HepG2 (cell line): ENCODE data around the gene GALR2. TPM values are rescaled to one million over a fixed set of nuclear protein-coding genes. Genes with fewer than 3 reads are reported as not detected.

Experiments used
- ATF3 ChIP-seq: sonication (generic); formaldehyde crosslinking; IDR thresholded peaks from 2 replicates; pipeline ENCODE4 v1.4.0; 2020; ENCODE audit warnings: missing genetic modification reagents
- ETV5 ChIP-seq: IDR thresholded peaks from 2 replicates; pipeline ENCODE4 v1.6.1; 2018; ENCODE audit warnings: missing biosample characterization, missing genetic modification reagents, inconsistent platforms, borderline replicate concordance
- FOXJ3 ChIP-seq: sonication (generic); formaldehyde crosslinking; IDR thresholded peaks from 2 replicates; pipeline ENCODE4 v1.4.0; 2020; ENCODE audit warnings: missing genetic modification reagents, mild to moderate bottlenecking, borderline replicate concordance
- KAT7 ChIP-seq: IDR thresholded peaks from 2 replicates; pipeline ENCODE4 v1.6.1; 2018; ENCODE audit warnings: borderline replicate concordance, missing compliant biosample characterization
- PLRG1 ChIP-seq: fragments of 450-650 bp; conservative IDR thresholded peaks from 2 replicates; pipeline ENCODE4 v1.6.1; 2016
- SOX5 ChIP-seq: IDR thresholded peaks from 2 replicates; pipeline ENCODE4 v1.6.1; 2016; ENCODE audit warnings: borderline replicate concordance
- TEAD3 ChIP-seq: optimal IDR thresholded peaks from 2 replicates; pipeline ENCODE3; 2016; ENCODE audit warnings: borderline replicate concordance
- U2AF1 ChIP-seq: fragments of 200-400 bp; formaldehyde crosslinking; optimal IDR thresholded peaks from 2 replicates; pipeline ENCODE3; 2017; ENCODE audit warnings: mild to moderate bottlenecking, low read depth, low read length
- ZBTB8A ChIP-seq: sonication (generic); formaldehyde crosslinking; IDR thresholded peaks from 2 replicates; pipeline ENCODE4 v1.4.0; 2020; ENCODE audit warnings: mild to moderate bottlenecking, low read depth, missing genetic modification reagents, borderline replicate concordance
- ZFP90 ChIP-seq: sonication (generic); formaldehyde crosslinking; IDR thresholded peaks from 2 replicates; pipeline ENCODE4 v1.8.0; 2022; ENCODE audit warnings: missing genetic modification reagents, mild to moderate bottlenecking, inconsistent platforms, borderline replicate concordance
- ZKSCAN1 ChIP-seq: fragments of 150-350 bp; IDR thresholded peaks from 2 replicates; pipeline ENCODE4 v1.6.1; 2014; ENCODE audit warnings: low read length
- ZNF30 ChIP-seq: sonication (generic); formaldehyde crosslinking; IDR thresholded peaks from 2 replicates; pipeline ENCODE4 v1.5.0; 2020; ENCODE audit warnings: mild to moderate bottlenecking, missing genetic modification reagents
- ZNF598 ChIP-seq: sonication (generic); formaldehyde crosslinking; IDR thresholded peaks from 2 replicates; pipeline ENCODE4 v1.5.1; 2020; ENCODE audit warnings: mild to moderate bottlenecking, missing genetic modification reagents, borderline replicate concordance
- ZNF772 ChIP-seq: sonication (generic); formaldehyde crosslinking; IDR thresholded peaks from 2 replicates; pipeline ENCODE4 v1.5.0; 2020; ENCODE audit warnings: mild to moderate bottlenecking, missing genetic modification reagents
- ZZZ3 ChIP-seq: sonication (generic); formaldehyde crosslinking; IDR thresholded peaks from 2 replicates; pipeline ENCODE4 v1.4.0; 2020; ENCODE audit warnings: missing genetic modification reagents, mild to moderate bottlenecking, borderline replicate concordance
- polyA plus RNA-seq, 8 experiments: library from polyadenylated mRNA; depleted of rRNA in 3 of 8; stranded (reverse) in 7 of 8; unstranded in 1 of 8; fragments of >200 nt; fragmentation: Illumina TruSeq in 4 of 8; extraction: Trizol in 4 of 8; gene quantifications; 2 replicates each; pipeline versions ENCODE4 v1.2.1 to v1.2.3, GENCODE V29; 2011 to 2016; ENCODE audit warnings: low read depth in 4 of 8, missing spikeins in 1 of 8, mixed read lengths in 1 of 8; ENCODE audit not compliant: insufficient read depth in 1 of 8
- total RNA-seq, 5 experiments: library from RNA; depleted of rRNA; stranded (reverse); fragments of >200 nt; fragmentation: Illumina TruSeq; extraction: Trizol; gene quantifications; 2 replicates each; pipeline ENCODE4 v1.2.3, GENCODE V29; 2016; ENCODE audit warnings: low read depth in 1 of 5
- TF ChIP-seq, protein P1 (sequence below): sonication (generic); formaldehyde crosslinking; IDR thresholded peaks from 2 replicates; pipeline ENCODE4 v1.4.0; 2020; ENCODE audit warnings: missing genetic modification reagents, borderline replicate concordance
- TF ChIP-seq, protein P2 (sequence below): sonication (generic); formaldehyde crosslinking; IDR thresholded peaks from 2 replicates; pipeline ENCODE4 v1.5.1; 2020; ENCODE audit warnings: mild to moderate bottlenecking, missing genetic modification reagents

Gene GALR2
- total and polyA plus RNA-seq, 2 of the 13 experiments (the other 11 are each of a cell fraction or from before 2014, with no cell fraction given), result 0.48 to 0.58 TPM

- TF ChIP-seq ZFP90, result peak; percentile 41; the same call in 1 of the 2 replicates
- peak; percentile 85; the same call in 1 of the 2 replicates for TF ChIP-seq ZNF598 (CRISPR knock-in tag)
- TF ChIP-seq TEAD3 (CRISPR knock-in tag), result no peak
- TF ChIP-seq ZKSCAN1, result no peak
- TF ChIP-seq ZNF772 (CRISPR knock-in tag), result peak; percentile 88
- TF ChIP-seq SOX5 (CRISPR knock-in tag), result no peak
- peak; percentile 99; the same call in 1 of the 2 replicates for TF ChIP-seq KAT7 (CRISPR knock-in tag)
- TF ChIP-seq, protein P1, sequence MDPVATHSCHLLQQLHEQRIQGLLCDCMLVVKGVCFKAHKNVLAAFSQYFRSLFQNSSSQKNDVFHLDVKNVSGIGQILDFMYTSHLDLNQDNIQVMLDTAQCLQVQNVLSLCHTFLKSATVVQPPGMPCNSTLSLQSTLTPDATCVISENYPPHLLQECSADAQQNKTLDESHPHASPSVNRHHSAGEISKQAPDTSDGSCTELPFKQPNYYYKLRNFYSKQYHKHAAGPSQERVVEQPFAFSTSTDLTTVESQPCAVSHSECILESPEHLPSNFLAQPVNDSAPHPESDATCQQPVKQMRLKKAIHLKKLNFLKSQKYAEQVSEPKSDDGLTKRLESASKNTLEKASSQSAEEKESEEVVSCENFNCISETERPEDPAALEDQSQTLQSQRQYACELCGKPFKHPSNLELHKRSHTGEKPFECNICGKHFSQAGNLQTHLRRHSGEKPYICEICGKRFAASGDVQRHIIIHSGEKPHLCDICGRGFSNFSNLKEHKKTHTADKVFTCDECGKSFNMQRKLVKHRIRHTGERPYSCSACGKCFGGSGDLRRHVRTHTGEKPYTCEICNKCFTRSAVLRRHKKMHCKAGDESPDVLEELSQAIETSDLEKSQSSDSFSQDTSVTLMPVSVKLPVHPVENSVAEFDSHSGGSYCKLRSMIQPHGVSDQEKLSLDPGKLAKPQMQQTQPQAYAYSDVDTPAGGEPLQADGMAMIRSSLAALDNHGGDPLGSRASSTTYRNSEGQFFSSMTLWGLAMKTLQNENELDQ, result no peak
- TF ChIP-seq U2AF1, result peak; percentile 88
- peak; percentile 66 for TF ChIP-seq ATF3
- TF ChIP-seq ZNF30, result no peak
- no peak for TF ChIP-seq FOXJ3 (CRISPR knock-in tag)
- peak; percentile 97 for TF ChIP-seq ZZZ3
- TF ChIP-seq ZBTB8A (CRISPR knock-in tag), result no peak
- peak; percentile 24; the same call in 1 of the 2 replicates for TF ChIP-seq ETV5 (CRISPR knock-in tag)
- no peak for TF ChIP-seq PLRG1
- TF ChIP-seq, protein P2, sequence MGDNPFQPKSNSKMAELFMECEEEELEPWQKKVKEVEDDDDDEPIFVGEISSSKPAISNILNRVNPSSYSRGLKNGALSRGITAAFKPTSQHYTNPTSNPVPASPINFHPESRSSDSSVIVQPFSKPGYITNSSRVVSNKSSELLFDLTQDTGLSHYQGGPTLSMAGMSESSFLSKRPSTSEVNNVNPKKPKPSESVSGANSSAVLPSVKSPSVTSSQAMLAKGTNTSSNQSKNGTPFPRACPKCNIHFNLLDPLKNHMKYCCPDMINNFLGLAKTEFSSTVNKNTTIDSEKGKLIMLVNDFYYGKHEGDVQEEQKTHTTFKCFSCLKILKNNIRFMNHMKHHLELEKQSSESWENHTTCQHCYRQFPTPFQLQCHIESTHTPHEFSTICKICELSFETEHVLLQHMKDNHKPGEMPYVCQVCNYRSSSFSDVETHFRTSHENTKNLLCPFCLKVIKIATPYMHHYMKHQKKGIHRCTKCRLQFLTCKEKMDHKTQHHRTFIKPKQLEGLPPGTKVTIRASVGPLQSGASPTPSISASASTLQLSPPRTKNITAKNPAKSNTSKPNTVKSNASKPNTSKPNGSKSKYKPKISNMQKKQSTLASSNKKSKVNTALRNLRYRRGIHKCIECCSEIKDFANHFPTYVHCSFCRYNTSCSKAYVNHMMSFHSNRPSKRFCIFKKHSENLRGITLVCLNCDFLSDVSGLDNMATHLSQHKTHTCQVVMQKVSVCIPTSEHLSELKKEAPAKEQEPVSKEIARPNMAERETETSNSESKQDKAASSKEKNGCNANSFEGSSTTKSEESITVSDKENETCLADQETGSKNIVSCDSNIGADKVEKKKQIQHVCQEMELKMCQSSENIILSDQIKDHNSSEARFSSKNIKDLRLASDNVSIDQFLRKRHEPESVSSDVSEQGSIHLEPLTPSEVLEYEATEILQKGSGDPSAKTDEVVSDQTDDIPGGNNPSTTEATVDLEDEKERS (CRISPR knock-in tag), result no peak
Measured at GRCh38 chr17:76072148-76072858, 2.3 kb upstream of the GALR2 start, which contains the start of gene SRP68 (continued).
